Midbrain (tissue), 1 donor: Measurements from ENCODE around the gene ARHGAP31.
"Not testable (repeated sequence)": the region's sequence is repeated elsewhere in the genome, so short reads cannot be mapped to it uniquely, and the experiment has no call there.

ENCODE experiments used
- DNase-seq: peaks from one replicate; lab custom pipeline; 2025; lab: John Stamatoyannopoulos, UW

The ARHGAP31 gene

DNA sequence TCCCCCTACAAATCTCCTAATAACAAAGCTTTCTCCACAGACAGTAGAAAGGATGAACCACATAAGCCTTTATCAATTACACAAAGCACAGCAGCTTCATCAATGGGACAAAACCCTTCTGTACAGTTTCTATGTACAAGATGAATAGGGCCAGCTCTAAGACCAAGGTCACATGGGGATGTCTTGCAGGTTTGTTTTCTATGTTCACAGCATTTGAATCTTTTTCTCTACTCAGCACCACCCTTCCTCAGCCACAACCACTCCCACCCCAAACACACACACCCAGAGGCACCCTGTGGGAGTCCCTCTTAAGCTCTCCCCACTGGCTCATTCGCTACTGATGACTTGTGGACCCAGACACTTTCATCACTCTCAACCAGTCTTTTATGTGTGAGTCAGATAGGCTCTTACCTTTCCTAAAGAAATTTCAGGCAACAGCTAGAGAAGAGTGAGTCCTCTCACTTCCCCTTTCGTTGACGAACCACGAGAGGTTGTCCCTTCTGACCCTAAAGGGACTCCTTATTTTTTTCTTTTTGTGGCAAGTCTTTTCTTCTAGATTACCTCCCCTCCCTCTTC, 57.9 kb downstream of the ARHGAP31 start:
- DNase-seq = no peak

DNA sequence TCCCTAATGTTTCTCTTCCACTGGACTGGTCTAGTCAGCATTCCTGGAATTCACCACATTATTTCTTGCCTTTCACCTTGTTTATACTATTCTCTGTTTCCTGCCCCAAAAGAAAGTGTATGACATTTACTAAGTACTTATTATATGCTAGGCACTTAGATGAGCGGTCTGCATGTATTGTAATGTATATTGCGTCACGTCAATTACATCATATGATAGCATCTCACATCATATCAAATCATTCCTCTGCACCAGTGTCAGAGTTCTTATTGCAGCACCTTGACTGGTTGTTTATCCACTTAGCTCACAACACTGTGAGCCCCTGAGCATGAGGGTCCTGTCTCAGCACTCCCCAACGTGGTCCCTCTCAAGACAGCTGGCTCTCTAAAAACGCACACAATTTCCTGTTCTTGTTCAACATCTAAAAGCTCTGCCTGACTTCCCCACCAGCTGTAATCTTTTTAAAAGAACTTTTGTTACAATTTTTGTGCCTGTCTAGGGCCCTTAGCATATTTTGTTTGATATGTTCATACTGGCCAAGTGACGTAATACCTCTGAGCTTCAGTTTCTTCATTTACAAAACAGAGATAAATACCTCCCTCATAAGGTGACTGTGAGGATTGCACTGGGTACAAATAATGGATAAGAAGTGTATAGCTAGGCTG, 58.8 kb downstream of the ARHGAP31 start:
- DNase-seq = no peak

DNA sequence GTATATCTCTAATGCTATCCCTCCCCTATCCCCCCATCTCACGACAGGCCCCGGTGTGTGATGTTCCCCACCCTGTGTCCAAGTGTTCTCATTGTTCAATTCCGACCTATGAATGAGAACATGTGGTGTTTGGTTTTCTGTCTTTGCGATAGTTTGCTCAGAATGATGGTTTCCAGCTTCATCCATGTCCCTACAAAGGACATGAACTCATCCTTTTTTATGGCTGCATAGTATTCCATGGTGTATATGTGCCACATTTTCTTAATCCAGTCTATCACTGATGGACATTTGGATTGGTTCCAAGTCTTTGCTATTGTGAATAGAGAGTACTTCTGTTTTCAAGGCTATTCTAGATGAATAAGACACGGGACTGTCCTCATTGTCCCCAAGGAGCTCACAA, 61.4 kb downstream of the ARHGAP31 start:
- not testable (repeated sequence) for DNase-seq

DNA sequence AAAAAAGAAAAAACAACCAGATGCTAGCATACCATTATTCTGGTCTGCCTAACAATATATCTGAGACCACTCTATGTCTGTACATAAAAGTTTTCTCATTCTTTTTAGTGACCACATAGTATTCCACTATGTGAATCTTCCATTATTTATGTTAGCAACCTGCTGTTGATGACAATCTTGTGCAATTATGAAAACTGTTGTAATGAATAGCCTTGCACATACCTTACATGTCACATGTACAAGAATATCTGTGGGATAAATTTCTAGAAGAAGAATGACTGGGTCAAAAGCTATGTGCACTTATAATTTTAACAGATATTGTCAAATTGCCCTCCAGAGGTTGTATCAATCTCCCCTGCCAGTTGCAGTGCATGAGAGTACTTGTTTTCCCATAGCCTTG, 62.5 kb downstream of the ARHGAP31 start:
- DNase-seq = no peak

DNA sequence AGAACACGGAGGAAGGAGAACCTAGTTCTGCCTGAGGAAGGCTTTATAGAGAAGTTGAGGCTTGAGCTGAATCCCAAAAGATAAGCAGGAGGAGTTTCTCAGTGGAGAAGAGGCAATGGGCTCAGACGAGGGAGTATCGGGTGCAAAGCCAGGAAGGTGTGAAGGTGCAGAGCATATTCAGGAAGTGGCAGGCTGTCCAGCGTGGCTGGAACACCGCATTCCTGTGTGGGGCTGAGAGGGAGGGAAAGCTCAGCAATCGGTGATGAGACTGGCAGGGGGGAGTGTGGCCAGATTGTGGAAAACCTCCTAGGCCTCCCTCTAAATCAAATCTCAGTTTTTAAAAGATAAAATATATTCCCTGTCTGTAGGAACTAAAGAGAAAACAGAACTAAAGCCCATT, 63.0 kb downstream of the ARHGAP31 start:
- DNase-seq = no peak

DNA sequence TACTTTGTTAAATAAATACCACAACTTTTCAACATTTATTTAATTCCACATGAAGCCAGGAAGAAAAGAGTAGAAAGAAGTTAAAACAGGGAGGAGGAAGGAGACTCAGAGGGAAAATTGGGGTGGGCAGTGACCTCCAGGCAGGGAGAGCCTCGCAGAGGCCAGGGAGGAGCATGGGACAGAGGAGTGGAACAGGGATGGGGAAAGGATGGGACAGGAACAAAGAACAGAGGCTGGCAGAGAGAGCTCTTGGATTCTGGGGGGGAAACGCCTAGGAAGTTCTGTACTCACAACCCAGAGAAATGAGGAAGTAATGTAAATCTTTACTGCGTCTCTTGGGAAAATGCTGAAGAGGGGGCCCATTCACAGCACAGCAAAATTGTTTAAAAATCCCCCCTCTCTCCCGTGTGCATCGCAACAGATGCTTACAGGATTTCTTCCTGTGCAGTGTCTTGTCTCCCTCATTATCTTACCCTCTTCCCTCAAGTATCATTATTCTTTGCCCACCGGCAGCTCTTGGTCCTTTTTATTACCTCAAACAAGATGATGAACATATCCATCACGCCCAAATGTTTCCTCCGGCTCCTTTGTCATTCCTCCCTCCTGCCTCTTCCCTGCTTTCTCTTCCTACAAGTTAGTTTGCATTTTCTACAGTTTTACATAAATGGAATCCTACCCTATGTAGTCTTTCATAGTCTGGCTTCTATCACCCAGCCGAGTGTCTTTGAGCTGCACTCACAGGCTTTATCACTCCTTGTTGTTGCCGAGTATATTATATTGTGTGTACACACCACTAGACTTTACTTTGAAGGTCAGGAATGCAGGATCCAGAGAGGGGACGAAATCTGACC, 65.5 kb downstream of the ARHGAP31 start:
- DNase-seq = no peak

DNA sequence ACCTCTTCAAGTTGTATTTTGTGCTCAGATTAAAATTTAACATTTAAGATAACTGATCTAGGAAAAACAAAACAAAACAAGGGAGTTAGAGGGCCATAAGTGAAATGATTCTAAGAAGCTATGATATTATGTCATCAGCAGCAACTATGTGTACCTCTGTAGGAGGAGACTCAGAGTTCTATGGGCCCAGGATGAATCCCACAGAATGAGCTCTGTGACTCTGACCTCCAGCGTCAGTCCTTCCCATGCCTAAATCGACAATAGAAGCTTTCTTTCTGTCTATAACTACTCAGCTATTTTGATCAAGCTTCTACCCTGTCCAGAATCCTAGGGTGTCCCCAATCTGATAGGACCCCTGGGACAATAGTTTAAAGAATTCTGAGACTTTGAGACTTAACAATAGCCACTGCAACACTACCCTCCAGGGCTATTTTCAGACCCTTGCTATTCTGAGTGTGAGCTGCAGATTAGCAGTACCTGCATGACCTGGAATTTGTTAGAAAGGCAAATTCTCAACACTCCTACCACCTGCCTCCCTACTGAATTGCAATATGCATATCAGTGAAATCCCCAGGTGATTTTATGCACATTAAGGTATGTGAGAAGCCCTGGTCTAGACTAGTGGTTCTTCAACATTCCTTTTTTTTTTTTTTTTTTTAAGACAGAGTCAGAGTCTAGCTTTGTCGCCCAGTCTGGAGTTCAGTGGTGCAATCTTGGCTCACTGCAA, 66.7 kb downstream of the ARHGAP31 start:
- no peak for DNase-seq

DNA sequence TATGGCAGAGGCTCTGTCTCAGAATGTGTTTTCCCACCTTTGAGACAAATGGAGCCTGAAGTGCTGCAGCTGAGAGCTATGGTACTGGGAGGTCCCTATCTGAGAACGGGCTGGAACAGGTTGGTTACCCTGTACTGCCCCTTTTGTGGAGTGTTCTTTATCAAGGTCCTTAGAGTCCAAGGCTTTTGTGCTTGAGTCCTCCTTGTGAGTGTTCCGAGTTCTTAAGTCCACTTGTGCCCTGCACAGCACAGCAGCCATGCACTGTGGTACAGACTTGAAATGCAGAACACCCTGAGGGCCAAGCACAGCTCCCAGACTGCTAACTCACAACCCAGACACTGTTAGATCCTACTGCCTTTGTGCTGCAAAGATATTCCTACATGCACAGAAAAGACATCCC, 67.8 kb downstream of the ARHGAP31 start:
- DNase-seq = no peak

DNA sequence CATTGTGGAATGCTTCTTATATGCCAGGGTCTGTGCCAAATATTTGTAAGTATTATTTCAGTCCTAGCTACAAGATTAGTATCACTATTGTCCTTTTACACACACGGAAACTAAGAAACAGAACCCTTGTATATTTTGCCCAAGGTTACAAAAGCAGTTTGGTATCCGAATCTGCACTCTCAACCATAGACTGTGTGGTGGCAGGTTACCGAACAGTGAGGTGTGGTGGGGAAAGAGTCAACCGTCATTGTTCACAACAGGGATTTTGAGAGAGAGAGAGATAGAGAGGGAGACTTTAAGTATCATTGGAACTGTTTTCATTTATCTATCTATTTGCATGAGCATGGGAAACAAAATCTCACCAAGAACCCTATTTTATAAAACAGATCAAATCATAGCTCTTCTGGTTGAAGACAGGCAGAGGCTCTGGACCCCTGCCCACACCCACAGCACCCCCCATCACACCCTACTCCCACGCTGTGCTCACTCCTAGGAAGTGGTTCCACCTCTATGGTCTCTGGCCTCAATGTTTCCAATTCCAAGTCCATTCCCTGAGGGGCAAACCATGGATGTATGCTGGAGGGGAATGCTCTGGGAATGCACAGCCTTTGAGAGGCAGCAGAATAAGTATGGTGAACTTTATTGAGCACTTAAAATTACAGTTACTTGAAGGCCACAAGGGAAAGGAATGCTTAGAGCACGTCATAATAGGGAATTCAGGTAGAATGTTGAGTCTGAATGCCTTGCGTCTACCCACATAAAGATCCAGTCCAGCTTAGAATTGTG, 69.0 kb downstream of the ARHGAP31 start:
- DNase-seq = no peak

DNA sequence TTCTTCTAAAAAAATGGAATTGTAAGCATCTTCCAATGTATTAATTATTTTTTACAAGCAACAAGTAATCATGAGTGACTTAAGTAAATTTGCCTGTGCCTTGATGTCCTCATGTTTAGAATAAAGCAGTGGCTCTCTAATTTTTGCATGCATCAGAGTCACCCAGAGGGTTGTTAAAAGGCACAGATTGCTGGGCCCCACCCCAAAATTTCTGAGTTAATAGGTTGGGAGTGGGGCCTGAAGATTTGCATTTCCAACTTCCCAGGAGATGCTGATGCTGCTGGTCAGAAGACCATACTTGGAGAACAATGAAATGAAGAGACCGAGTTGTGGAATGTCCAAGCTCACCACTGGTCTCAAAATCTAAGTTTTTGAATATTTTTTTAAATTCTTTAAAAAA, 70.2 kb downstream of the ARHGAP31 start:
- DNase-seq = no peak

DNA sequence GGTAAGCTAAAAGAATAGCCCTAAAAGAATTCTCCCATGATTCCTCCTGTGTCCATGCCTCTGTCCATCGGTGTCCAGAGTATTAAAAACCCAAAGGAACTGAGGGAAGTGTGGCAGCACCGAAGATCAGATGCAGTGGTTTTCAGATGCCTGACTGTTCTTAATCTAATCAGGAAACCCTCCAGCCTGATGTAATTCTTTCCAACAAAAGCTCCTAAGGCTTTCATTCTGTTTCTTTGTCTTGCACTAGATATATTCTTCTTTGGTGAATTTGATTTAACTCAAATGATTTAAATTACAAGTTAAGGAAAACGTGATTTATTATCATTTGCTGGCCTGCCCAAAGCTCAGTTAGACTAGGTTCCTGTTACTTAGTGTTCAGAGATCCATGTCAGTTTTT, 71.2 kb downstream of the ARHGAP31 start:
- no peak for DNase-seq

DNA sequence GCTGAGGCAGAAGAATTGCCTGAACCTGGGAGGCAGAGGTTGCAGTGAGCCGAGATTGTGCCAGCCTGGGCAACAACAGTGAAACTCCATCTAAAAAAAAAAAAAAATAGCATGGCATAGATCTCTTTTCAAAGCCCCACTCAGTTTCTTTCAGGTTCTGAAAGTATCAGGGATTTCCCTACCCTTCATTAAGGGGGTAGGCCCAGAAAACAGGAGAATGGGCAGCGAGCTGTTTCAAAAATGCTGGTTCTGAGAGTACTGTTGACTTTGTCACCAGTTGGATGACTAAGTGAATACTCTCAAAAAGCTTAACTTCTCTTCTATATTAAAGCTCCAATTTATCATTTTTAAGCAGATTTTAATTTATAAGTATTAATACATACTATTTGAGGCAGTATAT, 72.8 kb downstream of the ARHGAP31 start:
- no peak for DNase-seq

DNA sequence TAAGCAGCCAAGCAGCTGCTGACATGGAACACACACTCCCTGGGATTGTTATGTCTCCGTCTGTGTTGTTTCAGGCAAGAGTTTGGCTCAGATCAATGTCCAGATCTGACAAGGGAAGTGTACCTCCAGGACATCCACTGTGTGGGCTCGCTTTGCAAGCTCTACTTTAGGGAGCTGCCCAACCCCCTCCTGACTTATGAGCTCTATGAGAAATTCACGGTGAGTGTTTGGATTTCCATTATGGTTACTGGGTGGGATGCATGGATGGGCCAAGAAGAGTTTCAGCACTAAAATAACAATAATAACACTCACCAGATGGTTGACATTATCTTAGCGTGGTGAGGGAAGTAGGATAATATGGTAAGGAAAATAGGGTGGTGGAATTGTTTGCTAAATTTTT, 74.1 kb downstream of the ARHGAP31 start:
- DNase-seq = no peak

DNA sequence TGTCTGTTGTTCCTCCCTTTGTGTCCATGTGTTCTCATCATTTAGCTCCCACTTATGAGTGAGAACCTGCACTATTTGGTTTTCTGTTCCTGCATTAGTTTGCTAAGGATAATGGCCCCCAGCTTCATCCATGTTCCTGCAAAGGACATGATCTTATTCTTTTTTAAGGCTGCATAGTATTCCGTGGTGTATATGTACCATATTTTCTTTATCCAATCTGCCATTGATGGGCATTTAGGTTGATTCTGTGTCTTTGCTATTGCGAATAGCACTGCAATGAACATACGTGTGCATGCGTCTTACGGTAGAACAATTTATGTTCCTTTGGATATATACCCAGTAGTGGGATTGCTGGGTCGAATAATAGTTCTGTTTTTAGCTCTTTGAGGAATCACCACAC, 77.6 kb downstream of the ARHGAP31 start:
- DNase-seq = not testable (repeated sequence)

DNA sequence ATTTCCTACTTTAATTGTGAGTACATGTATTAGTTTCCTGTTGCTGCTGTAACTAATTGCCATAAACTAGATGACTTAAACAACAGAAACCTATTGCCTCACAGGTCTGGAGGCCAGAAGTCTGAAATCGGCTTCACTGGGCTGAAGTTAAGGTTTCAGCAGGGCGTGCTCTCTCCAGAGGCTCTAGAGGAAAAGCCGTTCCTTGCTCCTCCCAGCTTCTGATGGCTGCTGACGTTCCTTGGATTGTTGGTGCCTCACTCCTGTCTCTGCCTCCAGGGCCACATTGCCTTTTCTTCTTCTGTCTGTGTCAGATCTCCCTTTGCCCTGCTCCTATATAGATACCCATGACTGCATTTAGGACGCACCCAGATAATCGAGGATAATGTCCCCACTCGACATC, 80.9 kb downstream of the ARHGAP31 start:
- DNase-seq = no peak

DNA sequence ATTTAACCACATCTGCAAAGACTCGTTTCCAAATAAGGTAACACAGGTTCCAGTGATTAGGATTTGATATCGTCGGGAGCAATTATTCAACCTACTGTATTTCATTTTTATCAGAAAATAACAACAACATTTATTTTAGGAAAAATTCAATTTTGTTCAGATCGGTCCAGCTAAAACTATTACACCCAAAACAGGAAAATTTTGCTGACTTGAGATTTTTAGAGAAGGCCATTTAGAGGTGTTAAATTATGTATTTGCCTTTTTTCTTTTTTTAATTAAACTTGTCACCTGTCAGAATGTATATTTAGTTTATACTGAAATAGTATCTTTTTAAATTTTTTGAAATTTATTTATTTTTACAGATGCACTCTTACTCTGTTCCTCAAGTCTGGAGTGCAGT, 81.3 kb downstream of the ARHGAP31 start:
- DNase-seq = no peak

DNA sequence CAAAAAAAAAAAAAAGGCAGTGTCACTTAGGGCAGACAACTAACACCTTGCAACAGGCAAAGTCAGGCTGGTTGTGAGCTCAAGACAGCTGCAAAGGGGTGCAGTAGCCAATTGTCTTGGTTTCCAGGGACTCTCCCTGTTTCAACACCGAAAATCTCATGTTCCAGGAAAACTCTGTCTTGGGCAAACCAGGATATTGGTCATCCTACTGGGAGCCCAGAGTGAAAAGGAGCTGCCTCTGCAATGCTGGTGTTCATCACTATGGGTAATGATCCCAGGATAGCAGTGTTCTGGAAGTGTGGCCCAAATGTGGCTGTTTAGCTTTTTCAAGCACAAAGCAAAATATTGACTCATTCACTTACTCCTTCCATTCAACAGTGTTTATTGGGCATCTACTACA, 82.6 kb downstream of the ARHGAP31 start:
- no peak for DNase-seq

DNA sequence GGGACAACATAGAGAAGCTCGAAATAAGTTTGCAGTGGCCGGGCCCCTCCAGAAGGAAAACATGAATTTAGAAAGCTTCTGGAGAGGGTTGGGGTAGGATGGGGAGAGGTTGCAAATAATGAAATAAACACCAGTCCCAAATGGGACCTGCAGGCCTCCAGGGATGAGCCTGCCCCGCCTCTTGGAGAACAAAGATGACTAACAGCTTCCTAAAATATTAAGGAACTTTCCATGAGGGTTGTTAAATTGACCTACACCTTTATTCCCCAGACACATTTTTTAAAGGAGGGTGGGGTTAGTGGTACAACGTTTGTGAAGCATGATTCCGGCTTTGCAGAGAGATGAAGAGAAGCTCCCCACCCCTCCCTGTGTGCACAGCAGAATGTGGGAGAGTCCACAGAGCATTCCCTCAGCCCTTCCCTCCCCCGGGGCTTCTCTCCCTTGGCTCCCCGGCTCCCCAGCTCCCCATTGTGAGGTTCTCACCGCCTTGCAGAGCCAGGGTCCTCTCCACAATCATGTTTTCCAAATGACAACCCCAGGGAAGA, 84.1 kb downstream of the ARHGAP31 start:
- no peak for DNase-seq

DNA sequence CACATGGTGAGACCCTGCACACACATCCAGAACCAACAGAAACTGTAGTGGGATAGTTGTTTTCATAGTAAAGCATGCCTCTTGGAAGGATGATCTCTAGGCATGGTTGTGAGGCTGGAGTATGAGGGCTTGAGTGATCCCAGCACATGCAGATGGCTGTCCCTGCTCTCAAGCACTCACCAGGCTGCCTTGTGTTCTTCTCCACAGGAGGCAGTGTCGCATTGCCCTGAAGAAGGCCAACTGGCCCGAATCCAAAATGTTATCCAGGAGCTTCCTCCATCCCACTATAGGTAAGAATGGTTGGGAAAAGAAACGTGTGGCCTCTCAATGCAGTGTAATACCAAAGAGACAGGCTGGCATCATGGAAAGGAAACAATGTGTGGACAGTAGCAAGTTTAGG, 86.5 kb downstream of the ARHGAP31 start:
- no peak for DNase-seq

DNA sequence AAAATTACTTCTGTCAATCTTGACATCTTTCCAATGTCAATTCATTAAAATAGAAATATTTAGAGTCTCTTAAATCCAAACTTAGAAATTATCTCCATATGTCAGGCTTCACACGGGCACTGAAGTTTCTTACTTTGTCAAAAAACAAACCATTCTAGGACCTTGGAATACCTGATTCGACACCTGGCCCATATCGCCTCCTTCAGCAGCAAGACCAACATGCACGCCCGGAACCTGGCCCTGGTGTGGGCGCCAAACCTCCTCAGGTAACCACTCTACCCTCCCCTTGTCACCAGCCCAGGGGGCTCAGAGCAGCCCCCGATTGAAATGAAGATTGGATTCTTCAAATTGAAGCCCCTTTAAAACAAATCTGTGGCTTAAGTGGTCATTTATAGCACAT, 88.0 kb downstream of the ARHGAP31 start:
- no peak for DNase-seq

DNA sequence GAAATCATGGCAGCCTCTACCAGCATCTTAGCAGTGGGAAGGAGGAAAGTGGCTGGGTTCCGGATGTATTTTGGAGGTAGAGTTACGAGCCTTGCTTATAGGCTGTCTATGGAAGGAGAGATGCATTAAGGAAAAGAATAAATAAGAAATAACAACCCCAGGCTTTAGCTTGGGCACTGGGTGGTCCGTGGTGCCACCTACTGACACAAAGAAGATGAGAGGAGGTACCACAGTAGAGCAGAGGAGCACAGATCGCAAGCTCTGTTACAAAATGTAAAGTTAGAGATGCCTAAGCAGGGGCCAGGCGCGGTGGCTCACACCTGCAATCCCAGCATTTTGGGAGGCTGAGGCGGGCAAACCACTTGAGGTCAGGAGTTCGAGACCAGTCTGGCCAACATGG, 94.4 kb downstream of the ARHGAP31 start:
- no peak for DNase-seq
